ENCODE measurements around the gene ZNF281.
"Not testable (repeated sequence)": the region's sequence is repeated elsewhere in the genome, so short reads cannot be mapped to it uniquely, and the experiment has no call there.

ZNF281 gene

DNA sequence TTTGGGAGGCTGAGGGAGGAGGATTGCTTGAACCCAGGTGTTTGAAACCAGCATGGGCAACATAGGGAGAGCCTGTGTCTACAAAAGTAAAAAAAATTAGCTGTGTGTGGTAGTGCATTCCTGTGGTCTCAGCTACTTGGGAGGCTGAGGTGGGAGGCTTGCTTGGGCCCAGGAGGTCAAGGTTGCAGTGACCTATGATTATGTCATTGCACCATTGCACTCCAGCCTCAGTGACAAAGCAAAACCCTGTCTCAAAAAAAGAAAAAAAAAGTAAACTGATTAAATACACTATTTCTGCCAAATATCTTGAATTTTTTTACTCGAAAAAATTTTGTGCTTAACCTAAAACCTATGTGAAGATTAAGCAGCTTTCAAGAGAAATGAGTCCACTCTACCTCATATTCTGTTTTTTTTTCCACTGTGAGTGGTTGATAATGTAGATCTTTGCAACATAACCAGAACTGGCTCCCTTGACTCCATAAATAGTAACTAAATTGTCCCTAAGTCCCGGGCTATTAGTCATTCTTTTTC lies 19.4 kb upstream of the ZNF281 start:
- DNase-seq (ENCODE audit: low spot score), result no peak

DNA sequence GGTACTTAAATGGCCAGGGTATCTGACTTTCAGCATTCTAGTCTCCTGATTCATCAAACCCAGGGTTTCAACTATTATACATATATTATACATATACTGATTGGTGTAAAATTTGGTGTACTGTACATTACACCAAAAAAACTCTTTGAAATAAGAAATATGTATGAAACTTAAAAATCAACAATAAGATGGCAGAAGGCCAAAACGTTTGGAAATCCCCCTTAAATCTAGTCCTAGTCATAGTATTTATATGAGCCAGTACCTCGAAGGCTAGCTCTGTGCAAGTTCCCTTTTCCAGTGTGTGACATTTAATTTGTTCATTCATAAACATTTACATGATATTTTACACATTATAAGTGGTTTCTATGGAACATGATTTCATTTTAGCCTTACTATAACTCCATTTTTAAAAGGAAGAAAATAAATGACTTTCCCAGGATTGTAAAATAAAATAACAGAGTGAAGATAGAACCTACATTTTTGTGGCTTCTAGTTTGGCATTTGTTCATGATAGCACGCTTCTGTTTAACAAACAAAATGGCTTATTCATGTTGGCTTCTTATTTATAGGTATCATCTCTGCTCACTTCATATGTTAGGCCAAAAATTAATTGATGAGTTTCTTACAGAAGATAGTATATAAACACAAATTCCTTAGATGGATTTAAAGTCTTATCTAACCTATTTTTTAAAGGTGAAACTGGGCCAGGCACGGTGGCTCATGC lies 18.8 kb upstream of the ZNF281 start:
- no peak for DNase-seq (ENCODE audit: low spot score)

DNA sequence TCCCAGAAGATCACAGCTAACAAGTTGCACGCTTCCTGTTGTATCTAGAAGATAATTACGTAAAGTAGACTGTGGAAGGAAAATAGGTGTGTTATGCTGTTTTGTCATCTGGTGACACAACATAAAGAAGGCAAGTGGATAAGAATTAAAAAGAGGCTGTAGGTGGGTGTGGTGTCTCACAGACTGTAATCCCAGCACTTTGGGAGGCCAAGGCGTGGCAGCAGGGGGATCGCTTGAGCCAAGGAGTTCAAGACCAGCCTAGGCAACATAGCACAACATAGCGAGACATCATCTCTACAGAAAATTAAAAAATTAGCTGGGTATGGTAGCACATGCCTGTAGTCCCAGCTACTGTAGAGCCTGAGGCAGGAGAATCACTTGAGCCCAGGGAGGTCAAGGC lies 17.9 kb upstream of the ZNF281 start:
- DNase-seq (ENCODE audit: low spot score), result no peak

DNA sequence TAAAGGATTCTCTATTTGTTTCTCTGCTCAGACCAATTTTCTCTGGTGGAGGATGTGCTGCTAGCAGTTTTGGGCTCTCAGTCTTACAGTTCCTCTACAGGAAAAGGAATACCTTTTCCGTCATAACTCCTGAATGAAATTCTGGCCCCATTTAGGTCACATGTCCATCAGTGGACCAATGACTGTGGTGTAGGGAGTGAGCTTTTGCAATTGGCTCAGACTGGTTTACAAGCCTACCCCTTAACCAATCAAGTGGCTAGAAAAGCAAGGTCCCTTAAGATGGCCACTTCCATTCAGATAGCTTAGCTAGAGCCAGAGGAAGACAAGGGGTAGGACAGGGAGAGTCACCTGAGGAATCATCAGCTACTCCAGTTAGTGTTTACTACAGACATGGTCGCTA lies 16.4 kb upstream of the ZNF281 start:
- no peak for DNase-seq (ENCODE audit: low spot score)

DNA sequence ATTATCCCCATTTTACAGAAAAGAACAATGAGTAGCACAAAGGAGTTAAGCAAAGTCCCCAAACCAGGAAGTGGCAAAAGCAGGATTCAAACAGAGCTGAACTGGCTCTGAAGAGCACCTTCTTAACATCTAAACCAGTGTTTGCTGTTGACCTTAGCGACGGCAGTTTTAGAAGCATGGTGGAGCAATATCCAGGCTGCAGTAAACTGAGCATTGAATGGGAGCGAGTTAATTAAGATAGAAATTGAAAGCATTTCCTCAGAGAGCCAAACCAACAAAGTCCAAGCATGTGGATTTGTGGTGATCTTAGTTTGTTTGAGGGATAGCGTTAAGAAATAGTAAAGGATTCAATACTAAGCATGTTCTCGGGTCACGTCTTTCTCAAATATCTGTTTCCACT lies 13.4 kb upstream of the ZNF281 start:
- DNase-seq (ENCODE audit: low spot score), result no peak

DNA sequence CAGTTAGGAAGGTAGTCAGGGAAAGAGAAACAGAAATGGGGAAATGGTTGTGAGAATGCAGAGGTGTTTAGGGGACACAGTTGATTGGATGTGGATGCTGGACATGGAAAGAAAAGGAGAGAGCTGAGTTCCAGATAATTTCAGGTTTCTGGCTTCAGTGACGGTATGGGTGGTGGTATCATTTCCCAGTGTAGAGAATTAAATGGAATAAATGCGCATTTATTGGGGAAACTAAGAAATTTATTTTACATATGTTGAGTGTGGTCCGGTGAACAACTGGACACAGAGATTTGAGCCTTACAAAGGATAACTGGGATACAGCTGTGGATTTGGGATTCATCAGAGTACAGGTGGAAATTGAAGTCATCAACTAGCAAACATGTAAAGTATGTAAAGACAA lies 12.4 kb upstream of the ZNF281 start:
- no peak for DNase-seq (ENCODE audit: low spot score)

DNA sequence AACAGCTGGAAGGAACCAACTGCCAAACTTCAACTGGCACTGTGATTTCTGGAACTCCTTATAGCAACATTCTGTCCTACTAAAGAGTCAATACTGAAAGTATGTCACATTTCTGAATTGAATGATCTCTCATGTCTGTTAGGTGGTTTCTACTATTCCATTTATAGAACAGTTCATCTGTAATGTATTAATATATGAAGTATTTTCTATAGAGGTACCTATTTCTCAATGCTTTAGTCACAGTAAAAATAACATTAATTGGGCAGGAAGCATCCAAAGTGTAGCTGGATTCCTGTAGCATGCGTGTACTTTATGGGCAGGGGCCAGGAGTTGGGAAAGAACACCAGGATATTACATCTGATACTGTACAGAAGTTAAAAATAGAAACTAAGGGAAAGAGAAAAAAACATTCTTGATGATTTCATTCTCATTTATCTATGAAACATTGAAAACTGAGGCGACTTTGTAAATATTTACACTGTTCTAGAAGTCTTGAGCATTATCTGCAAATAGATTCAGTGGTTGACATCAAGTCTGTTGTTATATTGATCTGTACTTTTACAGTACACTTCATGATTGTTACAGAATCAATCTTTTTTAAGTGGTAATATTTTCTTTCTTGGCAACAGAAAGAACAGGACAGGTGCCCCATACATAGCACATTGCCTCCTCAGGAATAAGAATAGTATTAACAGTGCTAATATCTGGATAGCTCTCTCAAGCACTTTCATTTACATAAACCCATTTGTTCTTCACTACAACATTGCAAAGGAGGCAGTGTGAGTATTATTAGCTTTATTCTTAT lies 6.2 kb upstream of the ZNF281 start:
- no peak for DNase-seq (ENCODE audit: low spot score)

DNA sequence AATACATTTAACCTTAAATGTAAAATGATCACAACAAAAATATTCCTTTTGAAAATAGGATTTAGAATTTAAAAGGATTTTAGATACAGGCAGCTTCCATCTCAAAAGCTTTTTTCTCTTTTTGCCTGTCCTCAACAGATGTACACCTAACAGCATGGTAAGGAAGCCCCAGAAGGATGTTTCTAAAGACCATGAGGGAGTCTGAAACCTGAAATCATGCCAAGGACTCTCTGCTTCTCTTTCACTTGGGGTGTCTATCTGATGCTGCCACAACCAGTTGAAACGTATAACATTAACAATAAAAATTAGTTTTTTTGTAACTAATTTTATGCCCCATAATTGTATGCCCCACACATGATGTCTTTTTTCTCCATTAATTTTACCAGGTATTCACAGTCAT lies 5.4 kb upstream of the ZNF281 start:
- no peak for DNase-seq (ENCODE audit: low spot score)

DNA sequence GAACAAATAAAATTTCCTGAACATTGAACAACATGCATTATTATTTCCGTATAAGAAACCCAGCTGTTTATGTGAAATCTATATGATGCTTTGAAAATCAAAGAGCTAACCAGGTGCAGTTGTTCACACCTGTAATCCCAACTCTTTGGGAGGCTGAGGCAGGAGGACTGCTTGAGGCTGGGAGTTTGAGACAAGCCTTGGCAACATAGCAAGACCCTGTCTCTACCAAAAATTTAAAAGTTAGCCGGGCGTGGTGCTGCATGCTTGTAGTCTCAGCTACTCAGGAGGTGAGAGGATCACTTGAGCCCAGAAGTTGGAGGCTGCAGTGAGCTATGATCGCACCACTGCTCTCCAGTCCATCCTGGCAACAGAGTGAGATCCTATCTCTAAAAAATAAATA lies 4.8 kb upstream of the ZNF281 start:
- no peak for DNase-seq (ENCODE audit: low spot score)

DNA sequence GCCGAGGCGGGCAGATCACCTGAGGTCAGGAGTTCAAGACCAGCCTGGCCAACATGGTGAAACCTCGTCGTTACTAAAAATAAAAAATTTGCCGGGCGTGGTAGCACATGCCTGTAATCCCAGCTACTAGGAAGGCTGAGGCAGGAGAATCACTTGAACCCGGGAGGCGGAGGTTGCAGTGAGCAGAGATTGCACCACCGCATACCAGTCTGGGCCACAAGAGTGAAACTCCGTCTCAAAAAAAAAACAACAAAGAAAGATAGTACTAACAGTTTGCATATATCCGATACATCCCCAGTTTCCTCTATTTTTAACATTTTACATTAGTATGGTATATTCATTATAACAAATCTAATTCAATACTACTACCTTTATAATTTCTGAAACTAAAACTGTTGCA lies 3.9 kb upstream of the ZNF281 start:
- DNase-seq (ENCODE audit: low spot score), result not testable (repeated sequence)

DNA sequence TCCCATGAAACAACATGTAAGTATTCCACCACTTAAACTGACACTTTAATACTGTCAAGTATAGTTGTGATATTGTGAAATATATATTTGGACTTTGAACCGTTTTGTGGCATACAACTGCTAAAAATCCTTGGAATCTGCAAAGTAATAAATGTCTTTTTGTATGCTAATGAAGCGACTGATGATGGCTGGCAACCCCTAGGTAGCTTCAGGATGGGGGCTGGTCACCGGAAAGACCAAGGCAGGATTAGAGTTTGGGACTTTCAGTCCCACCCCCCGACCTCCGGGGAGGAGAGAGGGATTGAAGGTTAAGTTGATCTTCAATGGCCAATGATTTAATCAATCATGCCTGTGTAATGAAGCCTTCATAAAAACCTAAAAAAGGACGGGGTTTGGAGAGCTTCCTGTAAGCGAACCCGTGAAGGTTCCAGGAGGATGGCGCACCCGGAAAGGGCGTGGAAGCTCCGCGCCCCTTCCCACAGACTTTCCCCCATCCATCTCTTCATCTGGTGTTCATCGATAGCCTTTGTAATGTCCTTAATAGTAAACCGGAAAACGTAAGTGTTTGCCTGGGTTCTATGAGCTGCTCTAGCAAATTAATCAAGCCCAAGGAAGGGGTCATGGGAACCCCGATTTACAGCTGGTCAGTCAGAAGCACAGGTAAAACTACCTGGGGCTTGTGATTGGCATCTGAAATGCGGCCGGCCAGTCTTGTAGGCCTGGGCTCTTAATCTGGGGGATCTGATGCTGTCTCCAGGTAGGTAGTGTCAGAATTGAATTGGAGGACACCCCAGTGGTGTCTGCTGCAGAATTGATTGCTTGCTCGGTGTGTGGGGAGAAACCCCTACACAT lies 1.8 kb upstream of the ZNF281 start:
- DNase-seq (ENCODE audit: low spot score), result no peak

DNA sequence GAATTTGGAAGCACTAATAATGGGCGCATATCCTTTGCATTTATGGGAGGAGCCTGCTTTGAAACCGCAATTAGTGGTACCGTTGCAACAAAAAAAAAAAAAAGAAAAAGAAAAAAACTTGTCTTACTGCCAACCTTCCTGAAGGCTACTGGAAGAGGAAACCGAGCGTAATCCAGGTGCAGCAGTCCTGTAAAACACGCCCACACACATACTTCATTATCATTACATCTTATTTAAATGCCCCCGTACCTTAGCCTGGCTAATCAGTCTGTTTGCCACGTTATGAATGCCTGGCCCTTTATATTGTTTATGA lies 686 bp upstream of the ZNF281 start:
- DNase-seq (ENCODE audit: low spot score), result no peak

DNA sequence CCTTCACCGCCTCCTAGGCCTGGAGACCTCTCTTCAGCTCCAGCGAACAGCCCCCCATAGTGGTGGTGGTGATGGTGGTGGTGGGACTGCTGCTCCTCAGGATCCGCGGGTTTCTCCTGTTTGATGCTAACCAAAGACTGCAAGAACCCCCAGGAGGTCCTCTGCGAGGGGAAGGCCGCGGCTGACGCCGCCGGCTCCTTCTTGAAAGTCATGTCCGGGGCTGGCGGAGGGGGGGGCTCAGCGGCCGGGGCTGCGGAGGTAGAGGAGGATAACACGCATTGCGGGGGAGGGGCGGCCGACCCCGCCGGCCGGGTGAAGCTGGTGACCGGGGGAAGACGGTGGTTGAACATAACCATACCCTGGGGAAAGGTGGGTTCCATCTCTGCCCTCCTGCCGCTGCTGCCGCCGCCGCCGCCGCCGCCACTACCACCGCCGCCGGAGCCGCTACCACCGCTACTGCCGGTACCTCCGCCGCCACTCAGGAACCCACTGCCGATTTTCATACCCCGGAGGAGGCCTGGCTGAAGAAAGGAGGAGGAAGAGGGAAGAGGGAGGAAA lies 554 bp downstream of the ZNF281 start:
- DNase-seq (ENCODE audit: low spot score), result no peak

DNA sequence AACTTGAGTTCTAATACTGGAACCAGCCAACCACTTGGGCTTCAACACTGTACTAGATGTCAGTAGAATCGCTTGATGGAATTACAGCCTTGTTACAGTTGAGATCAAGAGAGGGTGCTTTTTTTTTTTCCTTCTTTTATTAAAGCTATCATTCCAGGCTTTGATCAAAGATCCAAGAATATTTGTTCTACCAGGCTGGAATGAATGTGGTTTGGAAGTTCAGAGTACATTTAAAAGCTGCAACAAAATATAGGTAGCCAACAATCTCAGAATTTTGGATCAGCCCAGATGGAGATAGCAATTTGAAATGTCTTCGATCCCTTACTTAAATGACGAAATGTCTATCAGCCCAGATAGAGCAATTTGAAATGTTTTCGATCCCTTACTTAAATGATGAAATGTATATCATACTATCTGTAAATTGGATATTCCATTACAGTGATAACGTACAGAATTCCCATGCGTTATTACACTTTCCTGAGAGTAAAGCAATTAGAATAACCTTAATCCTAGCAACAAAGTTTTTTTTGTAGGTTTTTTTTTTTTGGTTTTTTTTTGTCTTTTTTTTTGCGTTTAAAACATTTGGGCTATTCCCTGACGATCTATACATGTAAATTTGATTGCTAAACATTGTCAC lies 3.6 kb downstream of the ZNF281 start:
- DNase-seq (ENCODE audit: low spot score), result no peak

DNA sequence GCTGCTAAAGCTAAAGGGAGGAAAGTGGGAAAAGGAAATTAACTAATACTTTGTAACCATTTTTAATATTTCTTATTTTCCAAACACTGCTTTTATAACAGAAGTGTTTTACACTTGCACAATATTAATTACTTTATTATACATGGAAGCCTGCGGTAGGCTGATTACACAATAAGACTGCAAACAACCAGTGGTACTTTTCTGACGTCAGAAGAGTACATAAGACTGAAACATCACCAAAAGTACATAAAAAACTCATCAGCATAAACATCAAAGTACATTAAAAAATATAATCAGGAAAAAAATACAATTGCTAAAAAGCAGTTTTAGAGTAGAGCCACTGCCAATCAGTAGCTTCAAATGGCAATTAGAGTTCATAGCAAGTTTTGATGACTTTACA lies 4.6 kb downstream of the ZNF281 start:
- no peak for DNase-seq (ENCODE audit: low spot score)

DNA sequence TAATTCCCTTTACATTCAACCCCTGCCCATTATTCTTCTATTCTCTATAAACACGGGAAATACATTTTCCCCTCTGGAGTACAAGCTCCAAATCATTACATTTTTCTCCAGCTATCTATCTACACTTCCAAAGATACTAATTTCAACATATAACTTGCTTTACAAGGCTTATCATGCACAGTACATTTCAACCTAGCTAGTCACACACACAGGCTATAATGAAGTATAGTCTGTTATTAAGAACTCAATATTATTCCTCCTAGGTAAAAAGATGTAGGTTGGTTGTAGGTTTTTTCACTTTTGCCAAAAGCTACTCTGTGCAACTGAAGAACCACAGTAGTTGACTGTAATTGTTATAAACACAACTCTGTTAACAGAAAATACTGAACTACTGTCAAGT lies 8.1 kb downstream of the ZNF281 start:
- DNase-seq (ENCODE audit: low spot score), result no peak

DNA sequence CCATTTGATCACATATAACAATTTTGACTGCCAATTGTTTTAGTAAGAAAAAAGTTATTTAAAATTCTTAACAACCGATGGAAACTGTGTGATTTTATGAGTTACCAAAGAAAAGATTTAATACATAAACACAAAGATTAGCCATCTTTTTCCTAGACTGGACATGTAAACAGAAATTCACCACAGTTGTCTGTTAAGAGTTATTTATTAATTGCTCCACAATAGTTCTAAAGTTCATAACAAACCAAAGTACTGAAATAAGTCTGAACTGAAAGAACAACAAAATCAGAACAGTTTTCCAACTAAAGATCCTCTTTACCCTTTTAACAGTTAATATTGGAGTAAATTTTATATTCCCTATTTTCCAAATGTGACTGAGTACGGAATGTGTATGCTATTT lies 8.6 kb downstream of the ZNF281 start:
- DNase-seq (ENCODE audit: low spot score), result no peak

DNA sequence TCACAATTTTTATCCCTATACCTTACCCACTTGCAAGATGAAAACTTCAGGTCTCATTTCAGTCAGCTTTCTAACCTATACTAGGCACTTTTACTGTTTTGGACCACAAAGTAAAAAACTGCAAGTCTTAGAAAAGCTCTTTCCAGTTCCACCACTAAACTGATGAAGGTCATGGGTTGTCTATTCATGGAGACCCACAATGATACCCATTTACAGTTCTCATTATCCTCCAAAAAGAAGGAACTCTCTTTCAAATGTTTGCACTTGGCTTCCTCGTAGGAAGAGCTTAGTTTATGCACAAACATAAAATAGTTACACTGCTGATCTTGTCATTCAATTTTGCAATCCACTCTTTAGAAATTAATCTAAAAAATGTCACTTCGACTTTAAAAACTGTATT lies 9.3 kb downstream of the ZNF281 start:
- peak; percentile 88 for DNase-seq (ENCODE audit: low spot score)

DNA sequence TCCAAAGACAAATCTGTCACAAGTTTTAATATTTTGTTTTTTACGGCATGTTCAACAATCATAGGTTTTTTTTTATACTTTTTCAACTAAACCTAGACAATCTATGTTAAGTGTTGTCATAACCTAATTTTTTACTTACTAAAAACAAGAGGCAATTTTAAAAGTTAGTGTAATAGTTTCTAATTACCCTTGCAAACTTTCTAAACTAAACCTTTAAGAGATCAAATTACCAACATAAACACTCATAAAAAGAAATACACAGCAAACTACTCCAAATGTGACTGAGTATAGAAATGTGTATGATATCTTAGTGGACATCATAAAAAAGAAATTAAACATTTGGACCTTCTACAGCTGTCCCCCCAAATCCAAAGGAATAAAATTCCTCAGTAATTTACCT lies 10.0 kb downstream of the ZNF281 start:
- DNase-seq (ENCODE audit: low spot score), result no peak

DNA sequence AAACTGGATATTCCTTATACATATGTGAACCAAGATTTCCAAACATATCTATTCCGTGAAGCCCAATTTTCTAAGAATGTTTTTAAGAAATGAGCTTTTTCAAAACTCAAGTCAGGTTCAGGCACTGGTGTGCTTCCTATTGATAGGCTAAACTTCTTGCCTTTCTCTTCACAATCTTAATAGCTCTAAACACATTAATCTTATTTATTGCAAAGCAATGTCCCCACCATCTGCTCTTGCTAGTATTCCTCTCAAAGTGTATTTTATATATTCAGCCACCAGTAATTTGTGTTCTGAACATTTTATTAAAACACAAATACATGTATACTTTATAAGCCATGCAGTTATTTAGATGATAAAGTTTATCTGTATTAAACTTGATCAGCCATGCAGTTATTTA lies 11.5 kb downstream of the ZNF281 start:
- DNase-seq (ENCODE audit: low spot score), result no peak

DNA sequence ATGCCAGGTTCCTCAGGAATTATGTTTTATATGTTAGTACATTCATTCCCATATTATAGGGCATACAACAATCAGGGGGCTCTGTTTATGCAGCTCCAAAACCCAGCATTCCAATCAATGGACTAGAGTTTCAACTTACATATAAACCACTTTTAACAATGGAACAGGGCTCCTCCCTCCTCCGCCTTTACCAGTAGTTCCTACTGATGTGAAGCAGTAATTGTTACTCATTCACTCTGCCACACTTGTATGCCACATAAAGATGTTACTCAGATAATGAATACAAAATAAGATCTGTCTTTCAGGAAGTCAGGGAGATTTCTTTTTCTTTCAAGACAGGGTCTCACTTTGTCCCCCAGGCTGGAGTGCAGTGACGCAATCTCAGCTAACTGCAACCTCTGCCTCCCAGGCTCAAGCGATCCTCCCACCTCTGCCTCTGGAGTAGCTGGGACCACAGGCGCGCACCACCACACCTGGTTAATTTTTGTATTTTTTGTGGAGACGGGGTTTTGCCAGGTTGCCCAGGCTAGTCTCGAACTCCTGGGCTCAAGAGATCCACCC lies 17.1 kb downstream of the ZNF281 start:
- no peak for DNase-seq (ENCODE audit: low spot score)

DNA sequence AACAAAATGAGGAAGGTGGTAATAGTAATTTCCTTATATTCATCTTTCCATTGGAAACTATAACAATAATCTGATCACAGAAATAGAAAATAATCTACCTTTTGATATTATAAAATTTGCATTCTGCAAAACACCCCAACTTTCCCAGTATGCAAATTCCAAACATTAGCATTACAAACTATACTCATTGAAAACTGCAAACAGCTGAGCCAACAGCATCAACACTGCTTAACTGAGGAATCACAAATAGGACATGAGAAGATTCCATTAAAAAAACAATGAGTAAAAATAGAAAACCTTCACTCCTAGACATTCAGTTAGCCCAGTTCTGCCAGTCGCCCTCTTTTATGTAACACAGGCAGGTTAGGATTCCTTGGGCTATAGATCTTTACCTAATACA lies 18.1 kb downstream of the ZNF281 start:
- no peak for DNase-seq (ENCODE audit: low spot score)
